Natural killer cell (primary cell): ENCODE results near the gene NUCB2. TPM values are rescaled to one million over a fixed set of nuclear protein-coding genes. Genes with fewer than 3 reads are reported as not detected.
"Not testable (repeated sequence)": the region's sequence is repeated elsewhere in the genome, so short reads cannot be mapped to it uniquely, and the experiment has no call there.

Experiments used
- ATAC-seq, 3 donors: fragments of 150-1000 bp in 2 of 3; fragments of 200-7000 bp in 1 of 3; cut with Tn5 transposase; 1 replicate in 1 of 3; 2 replicates in 2 of 3; pipeline ENCODE4 v1.10.0; 2021; ENCODE audit warnings: mild to moderate bottlenecking in 2 of 3, moderate library complexity in 2 of 3
- DNase-seq, 2 donors: peaks; one replicate each; pipeline versions ENCODE4 v3.0.0 to v3.0.0-alpha.2; 2013 to 2021; ENCODE audit warnings: mixed read lengths in 1 of 2
- H3K27ac ChIP-seq: one replicate; pipeline ENCODE4 v1.5.1; 2013; ENCODE audit warnings: mild to moderate bottlenecking, low read length
- H3K27me3 ChIP-seq: one replicate; pipeline ENCODE4 v1.6.1; 2013; ENCODE audit warnings: low read length; ENCODE audit not compliant: control insufficient read depth, insufficient read depth
- H3K36me3 ChIP-seq: one replicate; pipeline ENCODE4 v1.6.1; 2013; ENCODE audit warnings: low read length; ENCODE audit not compliant: control insufficient read depth, insufficient read depth
- H3K4me1 ChIP-seq: one replicate; pipeline ENCODE4 v1.6.1; 2013; ENCODE audit warnings: low read length; ENCODE audit not compliant: control insufficient read depth, insufficient read depth
- H3K4me3 ChIP-seq: one replicate; pipeline ENCODE4 v1.5.1; 2013; ENCODE audit warnings: low read length
- H3K9me3 ChIP-seq: one replicate; pipeline ENCODE4 v1.6.1; 2013; ENCODE audit warnings: low read length; ENCODE audit not compliant: control insufficient read depth, insufficient read depth
- H3K27ac Mint-ChIP-seq, 2 donors: one replicate each; pipeline ENCODE4 v1.8.0; 2022; ENCODE audit warnings: mild to moderate bottlenecking in 2 of 2, mixed read lengths in 2 of 2, moderate library complexity in 1 of 2
- H3K27me3 Mint-ChIP-seq, 2 donors: one replicate each; pipeline ENCODE4 v1.8.0; 2022; ENCODE audit warnings: low read depth in 2 of 2, mixed read lengths in 2 of 2
- H3K36me3 Mint-ChIP-seq: one replicate; pipeline ENCODE4 v1.8.0; 2022; ENCODE audit warnings: mixed read lengths
- H3K4me1 Mint-ChIP-seq, 2 donors: one replicate each; pipeline ENCODE4 v1.8.0; 2022; ENCODE audit warnings: mixed read lengths in 2 of 2
- H3K4me3 Mint-ChIP-seq: one replicate; pipeline ENCODE4 v1.8.0; 2022; ENCODE audit warnings: mild to moderate bottlenecking, moderate library complexity, mixed read lengths
- H3K9me3 Mint-ChIP-seq, 2 donors: one replicate each; pipeline ENCODE4 v1.8.0; 2022; ENCODE audit warnings: mixed read lengths in 2 of 2
- CTCF ChIP-seq: fragments of 200-600 bp; IDR thresholded peaks from one replicate; pipeline ENCODE4 v1.8.0; 2022; ENCODE audit warnings: antibody characterized with exemption
- WGBS: methylation state at CpG from one replicate; pipeline ENCODE4 v1.1.7; 2013; ENCODE audit warnings: missing lambda C conversion rate; ENCODE audit not compliant: insufficient coverage; 5-methylcytosine and 5-hydroxymethylcytosine counted together
- intact Hi-C: fragments of 100-400 bp; cut with micrococcal nuclease; formaldehyde crosslinking; loops from one replicate; pipeline ENCODE4 v1.14.2; 2022
- total RNA-seq, 4 donors: library from RNA; stranded (reverse); fragments of 120-200 nt in 1 of 4; gene quantifications; one replicate each; pipeline versions ENCODE4 v1.2.3 to v1.2.4, GENCODE V29; 2013 to 2022

The NUCB2 gene
- total RNA-seq, 3 donors from 2014 or later (not counting 1 experiment from before 2014, with no cell fraction given), result 70.7 to 101 (median 81.4) TPM

DNA sequence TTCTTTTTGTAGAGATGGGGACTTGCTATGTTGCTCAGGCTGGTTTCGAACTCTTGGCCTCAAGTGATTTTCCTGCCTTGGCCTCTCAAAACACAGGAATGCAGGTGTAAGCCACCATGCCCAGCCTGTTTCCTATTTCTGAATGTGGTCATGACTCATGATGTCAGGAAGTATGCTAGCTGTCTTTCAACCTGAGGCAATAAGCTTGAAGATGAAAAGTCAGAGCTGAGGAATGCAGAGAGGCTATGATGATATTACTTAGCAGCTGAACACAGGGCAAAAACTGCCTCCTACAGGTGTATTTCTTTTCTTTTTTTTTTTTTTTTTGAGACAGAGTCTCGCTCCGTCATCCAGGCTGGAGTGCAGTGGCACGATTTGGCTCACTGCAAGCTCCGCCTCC is 9.0 kb upstream of the NUCB2 start:
- Mint-ChIP-seq H3K27ac (no peak overlapping the region), H3K4me1 (peaks cover 0 to 6% of the 10 kb centered on the region in 2 donors), H3K36me3 (no peaks in the 10 kb centered on the region), H3K27me3 (peaks cover 0 to 2% of the 10 kb centered on the region in 2 donors), H3K4me3 (no peak overlapping the region), H3K9me3 (no peaks in the 10 kb centered on the region)
- 95% methylated on average over 5 of the region's 5 CpGs for WGBS
- no peaks in the 10 kb centered on the region for H3K4me1 ChIP-seq
- no peak overlapping the region for H3K27ac ChIP-seq
- TF ChIP-seq CTCF, result no peak
- H3K27me3 ChIP-seq, result no peaks in the 10 kb centered on the region
- no peaks in the 10 kb centered on the region for H3K36me3 ChIP-seq
- DNase-seq, result no peak
- intact Hi-C loops, result no loop called here
- H3K4me3 ChIP-seq, result no peak overlapping the region
- no peak for ATAC-seq
- H3K9me3 ChIP-seq, result no peaks in the 10 kb centered on the region

GRCh38 chr11:17268500-17268899 is 8.0 kb upstream of the NUCB2 start:
- H3K27me3 ChIP-seq, H3K9me3 Mint-ChIP-seq, DNase-seq, H3K36me3 ChIP-seq, H3K36me3 Mint-ChIP-seq, ATAC-seq, H3K27ac ChIP-seq, H3K27ac Mint-ChIP-seq, H3K4me3 Mint-ChIP-seq, H3K9me3 ChIP-seq, H3K4me1 Mint-ChIP-seq, H3K27me3 Mint-ChIP-seq, H3K4me1 ChIP-seq, intact Hi-C loops, H3K4me3 ChIP-seq: not testable (repeated sequence)
- 85% methylated on average over 5 of the region's 5 CpGs for WGBS

GRCh38 chr11:17268902-17269301 is 7.6 kb upstream of the NUCB2 start:
- Mint-ChIP-seq H3K9me3 (no peaks in the 10 kb centered on the region), H3K27me3 (no peaks in the 10 kb centered on the region), H3K4me1 (peaks cover 0 to 6% of the 10 kb centered on the region in 2 donors), H3K36me3 (no peaks in the 10 kb centered on the region), H3K4me3 (no peak overlapping the region), H3K27ac (no peak overlapping the region)
- Histone ChIP-seq H3K4me3 (no peak overlapping the region), H3K36me3 (no peaks in the 10 kb centered on the region), H3K9me3 (no peaks in the 10 kb centered on the region), H3K4me1 (no peaks in the 10 kb centered on the region), H3K27ac (no peak overlapping the region), H3K27me3 (no peaks in the 10 kb centered on the region)
- TF ChIP-seq CTCF, result no peak
- intact Hi-C loops, result no loop called here
- 86% methylated on average over 3 of the region's 3 CpGs for WGBS
- DNase-seq, result no peak
- ATAC-seq, result no peak

- WGBS, result 94% methylated on average over 1 of the region's 1 CpG
- no peaks in the 10 kb centered on the region for H3K27me3 Mint-ChIP-seq
- no peak for DNase-seq
Observed at GRCh38 chr11:17272801-17273200, 3.7 kb upstream of the NUCB2 start.

More at GRCh38 chr11:17272801-17273200, 3.7 kb upstream of the NUCB2 start:
- Histone ChIP-seq H3K9me3 (no peaks in the 10 kb centered on the region), H3K27ac (no peak overlapping the region), H3K36me3 (no peaks in the 10 kb centered on the region), H3K4me3 (no peak overlapping the region), H3K27me3 (no peaks in the 10 kb centered on the region), H3K4me1 (peaks cover 14% of the 10 kb centered on the region)
- H3K27ac Mint-ChIP-seq, result no peak overlapping the region
- TF ChIP-seq CTCF, result no peak
- no peaks in the 10 kb centered on the region for H3K36me3 Mint-ChIP-seq
- ATAC-seq, result no peak
- intact Hi-C loops, result loop anchor here (10.0 kb wide), 1 partner anchor 198 kb away; the partner anchor contains the start of gene RPS13
- no peak overlapping the region for H3K4me3 Mint-ChIP-seq
- peaks cover 20 to 28% of the 10 kb centered on the region in 2 donors for H3K4me1 Mint-ChIP-seq
- H3K9me3 Mint-ChIP-seq, result no peaks in the 10 kb centered on the region
